ENCODE measurements around the gene BLID. TPM values are rescaled to one million over a fixed set of nuclear protein-coding genes. Genes with fewer than 3 reads are reported as not detected.

BLID gene
- total RNA-seq, 2 donors from 2014 or later: 3.3 TPM; not detected in 1

DNA sequence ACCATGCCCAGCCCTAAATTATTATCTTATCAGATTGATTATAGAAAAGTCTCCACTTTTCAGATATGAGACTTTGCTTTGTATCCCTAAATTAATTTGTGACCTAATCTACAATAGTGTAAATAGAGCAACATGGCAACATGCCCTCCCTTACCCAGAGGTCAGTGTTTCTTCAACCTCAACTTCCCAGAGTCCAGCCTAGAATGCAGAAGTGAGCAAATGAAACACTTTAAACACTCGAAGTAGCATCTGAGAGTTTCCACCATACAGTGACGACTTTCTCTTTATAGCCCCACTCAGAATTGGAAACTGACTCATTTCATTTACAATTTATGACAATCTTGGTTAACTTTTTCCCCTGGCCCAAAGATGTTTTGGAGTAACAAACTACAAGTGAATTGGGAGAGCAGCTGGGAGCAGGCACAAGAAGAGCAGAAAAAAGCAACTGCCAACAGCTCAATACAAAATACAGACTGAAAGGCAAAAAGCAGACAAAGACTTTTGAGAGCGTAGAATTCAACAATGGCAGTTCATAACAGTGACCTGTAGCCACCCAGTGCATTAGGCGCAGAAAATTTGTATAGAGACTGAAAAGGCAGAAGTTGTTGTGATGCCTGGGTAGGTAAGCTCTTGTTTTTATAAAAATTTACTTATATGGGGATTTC lies 10.1 kb upstream of the BLID start:
- WGBS: 91% methylated on average over 4 of the region's 4 CpGs
- intact Hi-C loops (cut with DNase I): no loop called here

DNA sequence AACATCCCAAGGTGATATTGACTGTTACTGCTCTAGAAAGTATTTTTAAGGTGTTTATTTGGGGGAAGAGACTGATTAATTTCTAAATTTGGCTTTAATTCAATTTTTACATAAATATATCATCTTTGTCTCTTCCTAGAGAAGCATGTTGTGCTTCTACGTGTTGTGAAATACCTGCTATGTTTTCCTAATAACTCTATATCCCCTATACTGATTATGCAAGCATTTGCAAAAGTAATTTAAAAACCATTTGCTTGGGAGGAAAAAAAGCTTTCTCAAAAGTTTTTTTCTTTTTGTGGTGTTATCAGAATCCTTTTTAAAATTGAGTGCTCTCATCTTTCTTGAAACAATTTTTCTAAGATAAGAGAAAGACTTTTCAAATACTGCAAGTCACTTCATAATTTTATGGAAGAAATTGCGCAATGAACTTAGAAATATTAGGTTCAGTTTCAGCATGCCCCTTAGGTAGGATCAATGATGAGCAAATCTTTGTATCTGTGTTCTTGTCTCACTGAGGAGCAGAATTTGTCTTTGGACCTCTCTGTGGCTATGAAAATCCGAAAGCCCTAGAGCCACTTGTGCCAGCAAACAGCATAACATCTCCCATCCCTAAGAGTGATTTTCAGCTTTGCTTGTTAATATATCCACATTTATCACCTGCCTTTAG lies 7.4 kb upstream of the BLID start:
- Histone ChIP-seq H3K36me3 (no peaks in the 10 kb centered on the region), H3K4me1 (replicated peaks) (no peaks in the 10 kb centered on the region), H3K9me3 (no peaks in the 10 kb centered on the region), H3K4me3 (no peak overlapping the region), H3K27ac (no peak overlapping the region), H3K27me3 (replicated peaks; ENCODE audit: insufficient read depth) (no peaks in the 10 kb centered on the region)
- TF ChIP-seq, protein P1, sequence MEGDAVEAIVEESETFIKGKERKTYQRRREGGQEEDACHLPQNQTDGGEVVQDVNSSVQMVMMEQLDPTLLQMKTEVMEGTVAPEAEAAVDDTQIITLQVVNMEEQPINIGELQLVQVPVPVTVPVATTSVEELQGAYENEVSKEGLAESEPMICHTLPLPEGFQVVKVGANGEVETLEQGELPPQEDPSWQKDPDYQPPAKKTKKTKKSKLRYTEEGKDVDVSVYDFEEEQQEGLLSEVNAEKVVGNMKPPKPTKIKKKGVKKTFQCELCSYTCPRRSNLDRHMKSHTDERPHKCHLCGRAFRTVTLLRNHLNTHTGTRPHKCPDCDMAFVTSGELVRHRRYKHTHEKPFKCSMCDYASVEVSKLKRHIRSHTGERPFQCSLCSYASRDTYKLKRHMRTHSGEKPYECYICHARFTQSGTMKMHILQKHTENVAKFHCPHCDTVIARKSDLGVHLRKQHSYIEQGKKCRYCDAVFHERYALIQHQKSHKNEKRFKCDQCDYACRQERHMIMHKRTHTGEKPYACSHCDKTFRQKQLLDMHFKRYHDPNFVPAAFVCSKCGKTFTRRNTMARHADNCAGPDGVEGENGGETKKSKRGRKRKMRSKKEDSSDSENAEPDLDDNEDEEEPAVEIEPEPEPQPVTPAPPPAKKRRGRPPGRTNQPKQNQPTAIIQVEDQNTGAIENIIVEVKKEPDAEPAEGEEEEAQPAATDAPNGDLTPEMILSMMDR (IDR thresholded peaks at IDR 0.05): no peak
- TF ChIP-seq POLR2A (IDR thresholded peaks at IDR 0.05) (no peak), POLR2AphosphoS5 (IDR thresholded peaks at IDR 0.05) (no peak)
- intact Hi-C loops (cut with DNase I): no loop called here
- 67% methylated on average over 3 of the region's 3 CpGs for WGBS
- no peak for DNase-seq (ENCODE audit: low spot score)

More for the DNA sequence above, 10.1 kb upstream of the BLID start:
- DNase-seq (ENCODE audit: low spot score): no peak
- Histone ChIP-seq H3K9me3 (no peaks in the 10 kb centered on the region), H3K27me3 (replicated peaks; ENCODE audit: insufficient read depth) (no peaks in the 10 kb centered on the region), H3K4me1 (replicated peaks) (no peaks in the 10 kb centered on the region), H3K4me3 (no peak overlapping the region), H3K27ac (no peak overlapping the region), H3K36me3 (no peaks in the 10 kb centered on the region)
- TF ChIP-seq POLR2AphosphoS5 (IDR thresholded peaks at IDR 0.05) (no peak), POLR2A (IDR thresholded peaks at IDR 0.05) (no peak)
- TF ChIP-seq, protein P1 (IDR thresholded peaks at IDR 0.05): no peak

DNA sequence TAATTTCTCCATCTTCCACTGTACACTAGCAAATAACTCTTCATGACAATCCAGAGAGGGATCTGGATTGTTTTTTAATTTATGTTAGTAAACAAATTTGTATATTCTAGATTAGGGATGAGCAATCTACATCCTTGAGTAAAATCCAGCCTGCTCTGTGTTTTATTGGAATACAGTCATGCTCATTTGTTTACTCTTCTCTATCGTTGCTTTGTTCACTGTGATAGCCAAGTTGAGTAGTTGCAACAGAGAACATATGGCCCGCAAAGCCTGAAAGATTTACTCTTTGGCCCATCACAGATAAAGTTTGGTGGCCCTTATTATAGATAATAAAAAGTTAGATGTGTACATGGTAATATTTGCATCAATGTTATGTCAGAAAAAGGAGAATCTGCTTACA lies 6.2 kb upstream of the BLID start:
- 49% methylated on average over 2 of the region's 2 CpGs for WGBS
- Histone ChIP-seq H3K4me3 (no peak overlapping the region), H3K27me3 (replicated peaks; ENCODE audit: insufficient read depth) (no peaks in the 10 kb centered on the region), H3K27ac (no peak overlapping the region), H3K9me3 (no peaks in the 10 kb centered on the region), H3K36me3 (no peaks in the 10 kb centered on the region), H3K4me1 (replicated peaks) (no peaks in the 10 kb centered on the region)
- intact Hi-C loops (cut with DNase I): no loop called here
- no peak for DNase-seq (ENCODE audit: low spot score)
- TF ChIP-seq POLR2AphosphoS5 (IDR thresholded peaks at IDR 0.05): no peak
- no peak for TF ChIP-seq POLR2A (IDR thresholded peaks at IDR 0.05)
- TF ChIP-seq, protein P1 (IDR thresholded peaks at IDR 0.05): no peak

DNA sequence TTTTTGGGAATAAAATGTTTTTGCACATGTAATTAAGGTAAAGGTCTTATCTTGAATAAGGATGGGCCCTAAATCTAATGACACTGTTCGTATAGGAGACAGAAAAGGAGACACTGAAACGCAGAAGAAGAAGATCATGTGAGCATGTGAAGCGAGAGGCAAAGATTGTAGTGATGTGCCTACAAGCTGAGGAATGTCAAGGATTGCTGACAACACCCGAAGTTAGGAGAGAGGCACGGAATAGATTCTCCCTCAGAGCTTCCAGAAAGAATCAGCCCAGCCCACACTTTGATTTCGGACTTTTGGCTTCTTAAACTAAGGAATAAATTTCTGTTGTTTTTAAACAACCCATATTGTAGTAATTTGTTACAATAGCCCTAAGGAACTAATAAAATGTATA lies 4.1 kb upstream of the BLID start:
- intact Hi-C loops (cut with DNase I): no loop called here
- DNase-seq (ENCODE audit: low spot score): no peak
- no peaks in the 10 kb centered on the region for H3K9me3 ChIP-seq
- H3K27me3 ChIP-seq (replicated peaks; ENCODE audit: insufficient read depth): no peaks in the 10 kb centered on the region
- H3K36me3 ChIP-seq: no peaks in the 10 kb centered on the region
- TF ChIP-seq POLR2A (IDR thresholded peaks at IDR 0.05): no peak
- no peaks in the 10 kb centered on the region for H3K4me1 ChIP-seq (replicated peaks)
- no peak overlapping the region for H3K4me3 ChIP-seq
- no peak overlapping the region for H3K27ac ChIP-seq
- WGBS: 84% methylated on average over 6 of the region's 6 CpGs

DNA sequence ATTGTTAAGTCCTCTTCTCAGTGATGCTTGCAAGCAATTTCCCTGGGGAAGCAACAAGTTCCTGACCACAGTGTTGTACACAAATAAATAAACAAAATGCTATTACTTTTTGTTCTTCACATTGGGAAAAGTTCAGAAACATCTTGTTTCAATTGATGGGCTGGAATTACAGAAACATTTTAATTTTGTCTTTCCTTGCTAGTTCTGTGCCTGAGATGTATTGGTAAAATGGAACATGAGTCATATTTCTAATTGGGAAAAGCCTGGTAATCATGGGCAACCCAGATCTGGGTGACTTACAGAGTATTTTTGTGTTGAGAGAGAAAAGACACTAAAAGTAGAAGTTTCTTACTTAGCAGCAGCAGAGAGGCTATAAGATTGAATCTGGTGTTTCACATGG lies 576 bp upstream of the BLID start:
- no peaks in the 10 kb centered on the region for H3K27me3 ChIP-seq (replicated peaks; ENCODE audit: insufficient read depth)
- no peak for TF ChIP-seq POLR2A (IDR thresholded peaks at IDR 0.05)
- TF ChIP-seq, protein P1 (IDR thresholded peaks at IDR 0.05): no peak
- no peak for TF ChIP-seq POLR2AphosphoS5 (IDR thresholded peaks at IDR 0.05)
- no peaks in the 10 kb centered on the region for H3K9me3 ChIP-seq
- no peaks in the 10 kb centered on the region for H3K4me1 ChIP-seq (replicated peaks)
- H3K27ac ChIP-seq: no peak overlapping the region
- no peak for DNase-seq (ENCODE audit: low spot score)
- intact Hi-C loops (cut with DNase I): no loop called here
- H3K36me3 ChIP-seq: no peaks in the 10 kb centered on the region
- H3K4me3 ChIP-seq: no peak overlapping the region

Measured in prostate gland (tissue), 2 donors.